Measurements from ENCODE around the gene NFIA.

The NFIA gene

GRCh38 chr1:61151565-61151964 is 69.2 kb downstream of the NFIA start:
- TF ChIP-seq CTCF (IDR thresholded peaks at IDR 0.05; ENCODE audit: low read depth, low read length): no peak
- no peak for DNase-seq (ENCODE audit: low read depth in 2 of 2)
- H3K4me3 ChIP-seq (replicated peaks in 1 of 2; ENCODE audit: low read depth in 2 of 2, low read length in 2 of 2): no peak overlapping the region

- DNase-seq (ENCODE audit: low read depth in 2 of 2): no peak
- H3K4me3 ChIP-seq (replicated peaks in 1 of 2; ENCODE audit: low read depth in 2 of 2, low read length in 2 of 2): no peak overlapping the region
- no peak for TF ChIP-seq CTCF (IDR thresholded peaks at IDR 0.05; ENCODE audit: low read depth, low read length)
These were observed 69.7 kb downstream of the NFIA start for GRCh38 chr1:61152066-61152465.

- no peak overlapping the region for H3K4me3 ChIP-seq (replicated peaks in 1 of 2; ENCODE audit: low read depth in 2 of 2, low read length in 2 of 2)
- no peak for TF ChIP-seq CTCF (IDR thresholded peaks at IDR 0.05; ENCODE audit: low read depth, low read length)
- no peak for DNase-seq (ENCODE audit: low read depth in 2 of 2)
These were observed 70.2 kb downstream of the NFIA start for GRCh38 chr1:61152469-61153105.

- no peak for TF ChIP-seq CTCF (IDR thresholded peaks at IDR 0.05; ENCODE audit: low read depth, low read length)
- no peak for DNase-seq (ENCODE audit: low read depth in 2 of 2)
These were observed 74.5 kb downstream of the NFIA start for GRCh38 chr1:61156576-61157467.

GRCh38 chr1:61157468-61157987 is 75.2 kb downstream of the NFIA start:
- TF ChIP-seq CTCF (IDR thresholded peaks at IDR 0.05; ENCODE audit: low read depth, low read length): no peak
- no peak overlapping the region for H3K4me3 ChIP-seq (replicated peaks in 1 of 2; ENCODE audit: low read depth in 2 of 2, low read length in 2 of 2)
- DNase-seq (ENCODE audit: low read depth in 2 of 2): peak; percentile 58 to 87

More at GRCh38 chr1:61156576-61157467, 74.5 kb downstream of the NFIA start:
- no peak overlapping the region for H3K4me3 ChIP-seq (replicated peaks in 1 of 2; ENCODE audit: low read depth in 2 of 2, low read length in 2 of 2)

- no peak overlapping the region for H3K4me3 ChIP-seq (replicated peaks in 1 of 2; ENCODE audit: low read depth in 2 of 2, low read length in 2 of 2)
- no peak for DNase-seq (ENCODE audit: low read depth in 2 of 2)
- TF ChIP-seq CTCF (IDR thresholded peaks at IDR 0.05; ENCODE audit: low read depth, low read length): no peak
These were observed 76.2 kb downstream of the NFIA start for GRCh38 chr1:61158591-61158990.
